Measurements from ENCODE around the gene DBT.

DNA sequence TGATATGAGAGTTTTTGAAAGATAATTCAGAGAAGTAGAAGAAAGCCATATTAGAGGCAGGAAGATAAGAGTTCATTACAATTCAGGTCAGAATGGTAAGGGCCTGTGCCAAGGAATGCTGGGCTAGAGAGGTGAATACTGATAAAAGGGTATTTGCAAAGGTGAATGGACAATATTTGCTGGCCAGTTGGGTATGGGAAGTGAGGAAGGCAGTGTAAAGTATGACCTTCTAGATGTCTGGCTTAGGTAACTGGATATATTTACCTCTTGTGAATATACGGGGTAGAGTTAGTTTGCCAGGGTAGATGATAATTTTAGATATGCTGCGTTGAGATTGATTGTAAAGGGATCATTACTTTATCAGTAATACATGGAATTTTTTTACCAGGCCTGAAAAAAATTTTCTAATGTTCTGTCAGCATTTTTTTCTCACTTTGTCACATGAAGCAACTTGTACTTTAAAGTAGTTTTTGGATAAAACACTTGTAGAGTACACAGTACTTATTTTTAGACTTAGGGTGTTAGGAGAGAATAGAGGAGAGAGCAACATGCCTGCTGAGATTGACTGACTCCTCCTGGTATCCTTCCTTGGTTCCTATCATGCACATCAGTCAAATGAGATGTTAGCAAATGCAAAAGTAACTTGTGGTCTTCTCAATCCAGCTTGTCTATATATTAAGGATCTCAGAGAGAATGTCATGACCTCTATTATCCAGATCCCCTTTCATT is 30.5 kb upstream of the DBT start:
- TF ChIP-seq, protein P1, sequence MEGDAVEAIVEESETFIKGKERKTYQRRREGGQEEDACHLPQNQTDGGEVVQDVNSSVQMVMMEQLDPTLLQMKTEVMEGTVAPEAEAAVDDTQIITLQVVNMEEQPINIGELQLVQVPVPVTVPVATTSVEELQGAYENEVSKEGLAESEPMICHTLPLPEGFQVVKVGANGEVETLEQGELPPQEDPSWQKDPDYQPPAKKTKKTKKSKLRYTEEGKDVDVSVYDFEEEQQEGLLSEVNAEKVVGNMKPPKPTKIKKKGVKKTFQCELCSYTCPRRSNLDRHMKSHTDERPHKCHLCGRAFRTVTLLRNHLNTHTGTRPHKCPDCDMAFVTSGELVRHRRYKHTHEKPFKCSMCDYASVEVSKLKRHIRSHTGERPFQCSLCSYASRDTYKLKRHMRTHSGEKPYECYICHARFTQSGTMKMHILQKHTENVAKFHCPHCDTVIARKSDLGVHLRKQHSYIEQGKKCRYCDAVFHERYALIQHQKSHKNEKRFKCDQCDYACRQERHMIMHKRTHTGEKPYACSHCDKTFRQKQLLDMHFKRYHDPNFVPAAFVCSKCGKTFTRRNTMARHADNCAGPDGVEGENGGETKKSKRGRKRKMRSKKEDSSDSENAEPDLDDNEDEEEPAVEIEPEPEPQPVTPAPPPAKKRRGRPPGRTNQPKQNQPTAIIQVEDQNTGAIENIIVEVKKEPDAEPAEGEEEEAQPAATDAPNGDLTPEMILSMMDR (conservative IDR thresholded peaks at IDR 0.05; ENCODE audit: low read length), result no peak
- TF ChIP-seq EZH2phosphoT487 (IDR thresholded peaks at IDR 0.05; ENCODE audit: borderline replicate concordance, low read depth, low read length), result no peak

Measured in OCI-LY7 (cell line).